A549 (cell line): Measurements from ENCODE around the gene NEAT1.
A peak's percentile ranks its signal among the peaks of the same experiment; 100 is the strongest.

Experiments used
- CHD2 ChIP-seq: fragments of 150-350 bp; IDR thresholded peaks from 2 replicates; pipeline ENCODE4 v1.6.1; 2014; ENCODE audit warnings: low read length; ENCODE audit not compliant: partially characterized antibody
- CTCF ChIP-seq: fragments of >200 bp; sonication (Bioruptor Twin); formaldehyde crosslinking; IDR thresholded peaks from 3 replicates; pipeline ENCODE4 v1.5.1; 2016
- EHMT2 ChIP-seq: fragments of 200-600 bp; sonication (generic); IDR thresholded peaks from 2 replicates; pipeline ENCODE4 v1.6.1; 2016; ENCODE audit warnings: antibody characterized with exemption, low read depth, mild to moderate bottlenecking, moderate library complexity
- EP300 ChIP-seq, 2 experiments: fragments of >200 bp; sonication (Bioruptor Twin); formaldehyde crosslinking; IDR thresholded peaks; 2 replicates in 1 of 2; 3 replicates in 1 of 2; pipeline ENCODE4 v1.6.1; 2016 to 2017
- MAX ChIP-seq: IDR thresholded peaks from 2 replicates; pipeline ENCODE4 v1.6.1; 2012
- PHF8 ChIP-seq: fragments of 200-600 bp; sonication (generic); IDR thresholded peaks from 2 replicates; pipeline ENCODE4 v1.6.1; 2016; ENCODE audit warnings: low read depth, mild to moderate bottlenecking, antibody characterized with exemption, moderate library complexity, borderline replicate concordance
- POLR2A ChIP-seq: IDR thresholded peaks from 2 replicates; pipeline ENCODE4 v1.6.1; 2012; ENCODE audit warnings: mild to moderate bottlenecking, low read length
- SMC3 ChIP-seq: fragments of >200 bp; sonication (Bioruptor Twin); formaldehyde crosslinking; IDR thresholded peaks from 3 replicates; pipeline ENCODE4 v1.6.1; 2018; ENCODE audit warnings: inconsistent platforms
- TP53 ChIP-seq: fragments of 250-450 bp; sonication (Bioruptor Pico); IDR thresholded peaks from 2 replicates; pipeline ENCODE4 v1.5.0; 2021; ENCODE audit warnings: mild to moderate bottlenecking, moderate library complexity

- TF ChIP-seq POLR2A (no peak), EHMT2 (no peak), SMC3 (peak; percentile 72), MAX (peak; percentile 78), EP300 (IDR thresholded peaks at IDR 0.05) (no peak), TP53 (CRISPR knock-in tag) (no peak), PHF8 (no peak), CTCF (peak; percentile 57), CHD2 (no peak)
These were observed 56.9 kb downstream of the NEAT1 start for GRCh38 chr11:65479184-65480145.
